GM18861 (cell line): Measurements from ENCODE around the gene TFR2.
A peak's percentile ranks its signal among the peaks of the same experiment; 100 is the strongest.
"Not testable (repeated sequence)": the region's sequence is repeated elsewhere in the genome, so short reads cannot be mapped to it uniquely, and the experiment has no call there.

Source experiments
- ATAC-seq: cut with Tn5 transposase; IDR thresholded peaks from one replicate; pipeline ENCODE4 v1.9.1; 2021; ENCODE audit not compliant: unreplicated experiment

Gene TFR2

GRCh38 chr7:100678291-100678984, 37.1 kb upstream of the TFR2 start:
- ATAC-seq = no peak

- ATAC-seq = no peak
Observed at GRCh38 chr7:100677308-100678267, 36.2 kb upstream of the TFR2 start.

- ATAC-seq = no peak
Observed at GRCh38 chr7:100676501-100677306, 35.4 kb upstream of the TFR2 start.

GRCh38 chr7:100675581-100676350, 34.4 kb upstream of the TFR2 start:
- ATAC-seq = no peak

- ATAC-seq = no peak
Observed at GRCh38 chr7:100675105-100675451, 33.7 kb upstream of the TFR2 start.

- no peak for ATAC-seq
Observed at GRCh38 chr7:100674411-100675104, 33.2 kb upstream of the TFR2 start.

- no peak for ATAC-seq
Observed at GRCh38 chr7:100673942-100674410, 32.6 kb upstream of the TFR2 start.

GRCh38 chr7:100673302-100673941, 32.1 kb upstream of the TFR2 start, which contains the start of gene GNB2:
Gene GNB2, plus strand, starts transcription at chr7:100673740. Its CDS starts 2,526 bp downstream, at chr7:100676266.
- peak; percentile 50 for ATAC-seq

GRCh38 chr7:100671353-100672327, 30.3 kb upstream of the TFR2 start:
- no peak for ATAC-seq

GRCh38 chr7:100670074-100670473, 28.7 kb upstream of the TFR2 start:
- no peak for ATAC-seq

GRCh38 chr7:100669106-100669505, 27.8 kb upstream of the TFR2 start:
- ATAC-seq = not testable (repeated sequence)

GRCh38 chr7:100668069-100668449, 26.7 kb upstream of the TFR2 start:
- ATAC-seq = no peak

- ATAC-seq = no peak
Observed at GRCh38 chr7:100667331-100668068, 26.1 kb upstream of the TFR2 start.

GRCh38 chr7:100665168-100665726, 23.9 kb upstream of the TFR2 start:
- ATAC-seq = no peak

GRCh38 chr7:100662194-100662776, 20.9 kb upstream of the TFR2 start:
- not testable (repeated sequence) for ATAC-seq

GRCh38 chr7:100655908-100656674, 14.7 kb upstream of the TFR2 start, which contains the start of gene ACTL6B:
Gene ACTL6B, minus strand, starts transcription at chr7:100656448. Its CDS starts 94 bp downstream, at chr7:100656354.
- no peak for ATAC-seq
